D341Med (cell line): ENCODE data around the gene CYB561D2.

Experiments used
- DNase-seq: peaks from one replicate; pipeline ENCODE4 v3.0.0; 2012; ENCODE audit warnings: low spot score

Gene CYB561D2

GRCh38 chr3:50341996-50342650, 8.5 kb upstream of the CYB561D2 start:
- no peak for DNase-seq

GRCh38 chr3:50342813-50343633, 7.6 kb upstream of the CYB561D2 start:
- DNase-seq: no peak

GRCh38 chr3:50345008-50345407, 5.7 kb upstream of the CYB561D2 start:
- no peak for DNase-seq

DNA sequence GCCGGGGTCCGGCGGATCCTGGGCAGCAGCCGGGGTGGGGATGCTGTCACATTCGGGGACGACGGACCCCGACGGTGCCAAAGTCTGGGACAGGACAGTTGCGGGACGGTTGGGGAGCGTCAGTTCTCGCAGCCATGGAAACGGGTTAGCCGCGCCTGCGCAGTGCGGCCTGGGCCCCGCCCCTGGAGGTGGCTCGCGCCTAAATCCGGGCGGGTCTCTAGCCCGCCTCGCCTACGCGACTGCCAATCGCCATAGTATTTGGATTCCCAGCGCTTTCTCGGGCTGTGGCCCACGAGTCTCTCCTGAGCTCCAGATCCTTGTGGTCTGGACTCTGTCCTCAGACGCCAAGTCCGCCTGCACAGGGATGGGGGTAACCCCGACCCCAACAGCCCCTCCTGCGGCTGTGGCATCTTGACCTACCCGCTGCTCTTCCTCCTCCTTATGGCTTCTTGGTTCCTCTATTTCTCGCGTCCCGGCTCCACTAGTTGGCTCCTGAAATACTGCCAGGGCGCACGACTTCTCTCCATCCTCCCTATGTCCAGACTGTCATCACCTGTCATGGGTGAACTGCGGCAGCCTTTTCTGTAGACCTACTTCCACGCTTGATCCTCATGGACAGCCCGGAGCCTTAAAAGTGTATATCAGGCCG, 5.0 kb upstream of the CYB561D2 start, which contains the start of gene ZMYND10:
TSS of gene ZMYND10 (minus strand) at position 147 of the 649 bp plus-strand sequence. CDS start 153 bp downstream, outside the sequence.
- DNase-seq: peak; percentile 94

GRCh38 chr3:50347187-50347813, 3.4 kb upstream of the CYB561D2 start:
- peak; percentile 74 for DNase-seq

DNA sequence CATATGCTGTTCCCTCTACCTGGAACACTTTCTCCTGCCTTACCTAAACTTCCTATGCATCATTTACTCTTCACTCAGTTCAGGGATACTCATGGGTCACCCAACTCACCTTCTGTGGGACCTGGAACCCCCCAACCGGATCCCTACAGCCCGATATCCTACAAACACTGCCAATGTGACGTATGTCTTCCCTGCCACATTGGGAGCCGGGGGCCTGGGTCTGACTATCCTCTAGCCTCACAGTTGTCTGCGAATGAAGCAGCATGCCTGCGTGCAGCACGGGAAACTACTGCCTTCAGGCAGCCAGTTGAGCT, 492 bp upstream of the CYB561D2 start:
- no peak for DNase-seq

DNA sequence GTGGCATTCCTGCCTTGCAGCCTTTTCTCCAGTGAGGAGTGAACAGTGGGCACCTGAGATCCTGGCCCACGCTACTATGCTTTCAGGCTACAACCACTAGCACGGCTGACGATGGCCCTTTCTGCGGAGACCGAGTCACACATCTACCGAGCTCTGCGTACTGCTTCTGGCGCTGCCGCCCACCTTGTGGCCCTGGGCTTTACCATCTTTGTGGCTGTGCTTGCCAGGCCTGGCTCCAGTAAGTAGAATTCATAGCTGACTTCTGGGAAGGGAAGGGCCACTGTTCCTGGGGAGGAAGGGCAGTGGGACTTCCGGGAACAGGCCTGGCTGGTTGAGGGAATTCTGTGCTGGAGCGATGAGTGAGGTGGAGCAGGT, 648 bp downstream of the CYB561D2 start:
- no peak for DNase-seq

DNA sequence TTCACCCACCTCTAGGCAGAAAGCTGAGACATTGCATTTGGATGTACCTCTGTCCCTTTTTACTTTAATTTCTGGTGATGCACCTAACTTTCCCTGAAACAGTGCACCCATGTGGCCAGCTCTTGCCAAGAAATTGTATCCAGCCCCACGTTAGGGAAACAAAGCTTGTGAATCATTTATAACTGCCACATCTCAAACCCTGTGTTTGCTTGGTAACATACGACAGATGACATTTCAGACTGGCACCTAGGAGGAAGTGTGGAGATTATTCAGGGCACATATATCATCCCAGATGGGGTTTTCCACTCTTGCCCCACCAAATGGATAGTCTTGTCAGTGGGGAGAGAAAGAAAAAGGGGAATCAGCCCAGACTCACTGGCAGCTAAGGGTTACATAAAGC, 2.1 kb downstream of the CYB561D2 start:
- DNase-seq: no peak

DNA sequence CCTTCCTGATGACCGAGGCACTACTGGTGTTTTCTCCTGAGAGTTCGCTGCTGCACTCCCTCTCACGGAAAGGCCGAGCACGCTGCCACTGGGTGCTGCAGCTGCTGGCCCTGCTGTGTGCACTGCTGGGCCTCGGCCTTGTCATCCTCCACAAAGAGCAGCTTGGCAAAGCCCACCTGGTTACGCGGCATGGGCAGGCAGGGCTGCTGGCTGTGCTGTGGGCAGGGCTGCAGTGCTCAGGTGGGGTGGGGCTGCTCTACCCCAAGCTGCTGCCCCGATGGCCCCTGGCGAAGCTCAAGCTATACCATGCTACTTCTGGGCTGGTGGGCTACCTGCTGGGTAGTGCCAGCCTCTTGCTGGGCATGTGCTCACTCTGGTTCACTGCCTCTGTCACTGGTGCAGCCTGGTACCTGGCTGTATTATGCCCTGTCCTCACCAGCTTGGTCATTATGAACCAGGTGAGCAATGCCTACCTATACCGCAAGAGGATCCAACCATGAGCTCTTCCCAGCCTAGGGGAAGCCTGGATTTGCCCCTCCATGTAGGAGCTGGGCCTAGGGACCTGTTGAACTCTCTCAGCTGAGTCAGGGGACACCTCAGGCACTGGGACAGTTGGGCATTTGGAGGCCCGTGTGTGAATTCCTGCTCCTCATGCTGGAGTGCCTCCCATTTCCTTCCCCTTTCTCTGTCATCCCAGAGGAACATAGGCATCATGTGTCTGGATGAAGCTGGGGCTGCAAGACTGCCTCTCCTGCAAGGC, 2.8 kb downstream of the CYB561D2 start:
- no peak for DNase-seq

GRCh38 chr3:50354186-50354764, 3.6 kb downstream of the CYB561D2 start:
- no peak for DNase-seq

GRCh38 chr3:50354850-50355249, 4.2 kb downstream of the CYB561D2 start:
- DNase-seq: no peak

- DNase-seq: no peak
Measured at GRCh38 chr3:50355829-50356552, 5.3 kb downstream of the CYB561D2 start.

- DNase-seq: no peak
Measured at GRCh38 chr3:50356553-50356952, 5.9 kb downstream of the CYB561D2 start.

GRCh38 chr3:50357481-50357880, 6.8 kb downstream of the CYB561D2 start:
- DNase-seq: no peak

GRCh38 chr3:50358355-50358910, 7.8 kb downstream of the CYB561D2 start:
- no peak for DNase-seq

DNA sequence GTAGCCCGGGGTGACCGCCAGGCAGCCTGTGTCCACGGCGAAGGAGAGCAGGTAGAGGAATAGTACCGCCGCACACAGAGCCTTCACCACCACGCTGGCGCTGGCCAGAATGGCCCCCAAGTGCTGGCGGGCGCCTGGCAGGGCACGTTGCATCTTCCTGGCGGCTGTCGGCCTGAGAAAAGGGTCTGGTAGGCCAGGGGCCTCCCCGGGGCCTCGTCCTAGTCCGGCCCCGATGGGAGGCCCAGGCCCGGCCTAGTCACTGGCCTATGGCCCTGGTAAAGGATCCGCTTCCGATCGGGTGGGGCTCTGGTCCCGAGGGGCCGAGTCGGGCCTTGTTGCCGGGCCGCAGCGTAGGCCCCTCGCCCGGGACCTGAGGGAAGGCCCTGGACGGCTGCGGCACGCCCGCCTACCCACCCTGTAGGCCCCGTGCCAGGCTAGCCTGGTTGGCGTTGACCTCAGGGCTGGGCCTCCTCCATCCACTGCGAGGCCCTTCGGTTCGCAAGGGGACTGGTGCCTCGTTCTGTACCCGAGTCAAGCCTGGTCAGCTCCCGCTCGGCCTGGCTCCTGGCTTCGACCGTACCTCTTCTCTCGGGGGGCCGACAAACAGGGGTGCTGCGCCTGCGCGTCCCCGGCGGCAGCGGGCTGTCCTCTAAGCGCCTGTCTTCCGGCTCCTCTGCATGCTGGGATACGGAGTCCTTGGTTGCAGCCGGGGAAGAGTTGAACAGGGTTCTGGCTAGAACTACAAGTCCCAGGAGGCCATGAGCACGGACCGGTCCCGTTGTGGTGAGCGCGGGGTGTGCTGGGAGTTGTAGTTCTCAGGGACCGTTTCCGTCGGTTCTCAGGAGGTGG, 8.5 kb downstream of the CYB561D2 start, which contains the start of gene TMEM115:
TSS of gene TMEM115 (minus strand) at position 611 of the 849 bp plus-strand sequence. CDS start at position 153, 458 bp downstream.
- DNase-seq: peak; percentile 98

GRCh38 chr3:50359760-50360110, 9.1 kb downstream of the CYB561D2 start:
- no peak for DNase-seq

DNA sequence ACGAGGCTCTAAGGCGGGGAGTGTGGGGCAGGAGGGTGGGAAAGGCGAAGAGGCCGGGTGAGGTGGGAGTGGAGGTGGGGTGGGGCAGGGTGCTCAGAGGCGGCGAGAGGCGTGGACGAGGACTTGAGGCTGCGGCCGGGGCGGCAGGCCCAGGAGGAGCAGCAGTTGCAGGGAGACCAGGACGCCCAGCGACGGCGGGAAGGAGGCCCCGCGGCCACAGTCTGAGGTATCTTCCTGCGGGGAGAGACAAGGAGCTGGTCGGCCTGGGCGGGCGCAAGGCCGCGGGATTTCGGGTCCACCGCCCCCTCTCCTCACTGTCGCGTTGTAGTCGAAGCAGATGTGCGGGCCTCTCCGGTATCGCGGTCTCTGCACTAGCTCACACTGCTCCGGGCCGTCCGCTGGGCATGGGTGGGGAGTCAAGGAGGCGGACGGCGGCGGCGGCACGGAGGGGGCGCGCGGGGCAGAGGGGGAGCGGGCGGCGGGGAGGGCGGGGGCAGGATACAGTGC, 14.0 kb downstream of the CYB561D2 start:
- no peak for DNase-seq
